Parathyroid adenoma (tissue), 2 donors: ENCODE results near the gene NPC2.

ENCODE experiments used
- H2AFZ ChIP-seq: fragments of 300-600 bp; sonication (generic); one replicate; pipeline ENCODE4 v1.7.0; 2017; ENCODE audit warnings: antibody characterized with exemption, mild to moderate bottlenecking
- H3K27ac ChIP-seq: fragments of 300-600 bp; sonication (generic); one replicate; pipeline ENCODE4 v1.7.0; 2017
- H3K27me3 ChIP-seq: fragments of 300-600 bp; sonication (generic); one replicate; pipeline ENCODE4 v1.7.0; 2017; ENCODE audit warnings: low read length; ENCODE audit not compliant: control insufficient read depth, insufficient read depth
- H3K36me3 ChIP-seq: fragments of 300-600 bp; sonication (generic); one replicate; pipeline ENCODE4 v1.7.0; 2017; ENCODE audit warnings: low read length; ENCODE audit not compliant: control insufficient read depth, insufficient read depth
- H3K4me1 ChIP-seq: fragments of 300-600 bp; sonication (generic); one replicate; pipeline ENCODE4 v1.7.0; 2017; ENCODE audit warnings: control low read depth
- H3K4me2 ChIP-seq: fragments of 300-600 bp; sonication (generic); one replicate; pipeline ENCODE4 v1.7.0; 2017; ENCODE audit warnings: low read length
- H3K4me3 ChIP-seq: fragments of 300-600 bp; sonication (generic); one replicate; pipeline ENCODE4 v1.7.0; 2017; ENCODE audit warnings: low read depth, low read length
- H3K79me2 ChIP-seq: fragments of 300-600 bp; sonication (generic); one replicate; pipeline ENCODE4 v1.7.0; 2017; ENCODE audit warnings: control low read depth
- H3K9ac ChIP-seq: fragments of 300-600 bp; sonication (generic); one replicate; pipeline ENCODE4 v1.7.0; 2017; ENCODE audit warnings: mild to moderate bottlenecking
- H3K9me3 ChIP-seq: fragments of 300-600 bp; sonication (generic); one replicate; pipeline ENCODE4 v1.7.0; 2017; ENCODE audit warnings: low read length; ENCODE audit not compliant: control insufficient read depth
- TF ChIP-seq, protein P1 (sequence below): fragments of 300-600 bp; sonication (generic); IDR thresholded peaks from one replicate; pipeline ENCODE4 v1.7.0; 2017; ENCODE audit warnings: antibody characterized with exemption, mild to moderate bottlenecking
- donor health status: primary hyperparathyroidism.

Gene NPC2

DNA sequence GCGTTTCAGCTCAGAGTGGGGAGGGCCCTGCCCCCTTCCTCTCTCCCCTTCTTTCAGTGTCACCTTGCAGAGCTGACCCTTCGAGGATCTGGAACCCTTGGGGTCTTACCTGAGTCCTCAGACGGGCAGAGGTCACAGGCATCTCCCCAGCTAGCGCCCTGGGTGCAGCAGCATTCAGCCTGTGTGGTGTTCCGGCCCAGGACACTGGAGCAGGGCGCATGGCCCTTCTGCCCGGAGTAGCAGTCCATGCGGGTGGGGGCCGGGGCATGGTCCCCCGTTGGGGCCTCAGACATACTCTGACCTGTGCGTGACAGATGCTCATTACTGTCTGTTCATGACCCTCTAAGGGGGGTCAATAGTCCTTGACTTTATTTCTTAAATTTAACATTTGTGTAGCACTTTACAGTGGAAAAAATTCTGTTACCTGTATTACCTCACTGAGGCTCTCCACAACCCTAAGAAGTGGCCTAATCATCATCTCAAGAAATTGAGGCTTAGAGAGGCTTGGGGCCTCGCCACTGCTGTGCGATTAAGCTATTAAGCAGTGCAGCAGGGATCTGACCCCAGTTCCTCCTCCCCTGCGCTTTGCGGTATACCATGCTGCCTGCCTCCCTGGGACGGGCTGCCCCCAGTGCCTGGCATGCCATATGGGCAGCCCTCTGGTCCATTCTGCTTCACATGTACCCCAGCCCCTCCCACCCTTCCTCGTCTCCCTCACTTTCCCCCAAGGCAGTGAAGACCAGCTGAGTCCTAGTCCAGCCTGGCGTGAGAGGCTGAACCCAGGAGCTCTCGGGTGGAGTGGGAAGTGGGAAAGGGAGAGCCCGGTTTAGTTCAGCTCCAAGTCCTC lies 12.0 kb upstream of the NPC2 start:
- no peak overlapping the region for H3K27ac ChIP-seq
- no peak overlapping the region for H3K9ac ChIP-seq
- H3K4me3 ChIP-seq = no peak overlapping the region
- H3K4me1 ChIP-seq = no peaks in the 10 kb centered on the region
- no peak overlapping the region for H3K4me2 ChIP-seq
- no peaks in the 10 kb centered on the region for H3K36me3 ChIP-seq
- H3K79me2 ChIP-seq = peaks cover 6% of the 10 kb centered on the region
- no peak overlapping the region for H2AFZ ChIP-seq
- TF ChIP-seq, protein P1, sequence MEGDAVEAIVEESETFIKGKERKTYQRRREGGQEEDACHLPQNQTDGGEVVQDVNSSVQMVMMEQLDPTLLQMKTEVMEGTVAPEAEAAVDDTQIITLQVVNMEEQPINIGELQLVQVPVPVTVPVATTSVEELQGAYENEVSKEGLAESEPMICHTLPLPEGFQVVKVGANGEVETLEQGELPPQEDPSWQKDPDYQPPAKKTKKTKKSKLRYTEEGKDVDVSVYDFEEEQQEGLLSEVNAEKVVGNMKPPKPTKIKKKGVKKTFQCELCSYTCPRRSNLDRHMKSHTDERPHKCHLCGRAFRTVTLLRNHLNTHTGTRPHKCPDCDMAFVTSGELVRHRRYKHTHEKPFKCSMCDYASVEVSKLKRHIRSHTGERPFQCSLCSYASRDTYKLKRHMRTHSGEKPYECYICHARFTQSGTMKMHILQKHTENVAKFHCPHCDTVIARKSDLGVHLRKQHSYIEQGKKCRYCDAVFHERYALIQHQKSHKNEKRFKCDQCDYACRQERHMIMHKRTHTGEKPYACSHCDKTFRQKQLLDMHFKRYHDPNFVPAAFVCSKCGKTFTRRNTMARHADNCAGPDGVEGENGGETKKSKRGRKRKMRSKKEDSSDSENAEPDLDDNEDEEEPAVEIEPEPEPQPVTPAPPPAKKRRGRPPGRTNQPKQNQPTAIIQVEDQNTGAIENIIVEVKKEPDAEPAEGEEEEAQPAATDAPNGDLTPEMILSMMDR = no peak
- H3K27me3 ChIP-seq = no peaks in the 10 kb centered on the region
- no peaks in the 10 kb centered on the region for H3K9me3 ChIP-seq

DNA sequence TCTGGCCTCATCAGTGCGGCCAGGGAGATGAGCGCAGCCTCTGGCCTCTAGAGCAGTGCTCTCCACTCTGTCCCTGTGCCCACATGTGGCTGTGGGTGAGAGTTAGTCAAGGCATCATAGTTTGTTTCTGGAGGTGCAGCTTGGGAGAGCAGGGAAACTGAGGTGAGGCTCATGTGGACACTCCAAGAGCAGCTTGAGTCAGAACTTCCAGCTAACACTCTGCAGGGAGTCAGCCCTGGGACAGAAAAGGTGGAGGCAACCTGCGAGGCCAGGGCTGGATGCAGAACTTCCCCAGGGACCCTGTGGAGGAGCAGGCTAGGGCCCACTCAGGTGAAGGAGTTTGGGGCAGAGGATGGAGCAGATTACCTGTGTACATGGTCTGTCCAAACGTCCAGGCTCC lies 11.3 kb upstream of the NPC2 start:
- no peaks in the 10 kb centered on the region for H3K36me3 ChIP-seq
- H3K79me2 ChIP-seq = peaks cover 6% of the 10 kb centered on the region
- H3K9ac ChIP-seq = no peak overlapping the region
- H2AFZ ChIP-seq = no peak overlapping the region
- H3K27me3 ChIP-seq = no peaks in the 10 kb centered on the region
- no peak overlapping the region for H3K4me3 ChIP-seq
- TF ChIP-seq, protein P1 = no peak
- H3K27ac ChIP-seq = no peak overlapping the region
- no peaks in the 10 kb centered on the region for H3K4me1 ChIP-seq
- no peak overlapping the region for H3K4me2 ChIP-seq
- H3K9me3 ChIP-seq = no peaks in the 10 kb centered on the region

DNA sequence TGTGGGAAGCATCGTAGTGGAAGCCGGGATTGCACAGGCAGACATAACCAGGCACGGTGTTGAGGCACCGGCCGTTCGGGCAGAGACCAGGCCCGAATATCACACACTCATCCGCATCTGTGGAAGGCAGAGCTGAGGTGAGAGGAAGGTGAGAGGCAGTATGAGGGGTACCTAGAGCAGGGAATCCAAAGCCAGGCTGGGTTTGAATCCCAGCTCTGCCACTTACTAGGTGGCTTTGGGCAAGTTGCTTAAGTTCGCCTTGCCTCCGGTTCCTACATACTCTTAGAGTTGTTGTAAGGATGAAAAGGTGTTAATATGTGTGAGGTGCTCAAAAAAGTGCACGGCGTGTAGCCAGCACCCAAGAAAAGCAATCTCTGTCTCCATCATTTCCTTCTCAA lies 10.8 kb upstream of the NPC2 start:
- H3K4me1 ChIP-seq = no peaks in the 10 kb centered on the region
- TF ChIP-seq, protein P1 = no peak
- no peaks in the 10 kb centered on the region for H3K36me3 ChIP-seq
- H3K4me2 ChIP-seq = no peak overlapping the region
- H2AFZ ChIP-seq = no peak overlapping the region
- H3K4me3 ChIP-seq = no peak overlapping the region
- no peak overlapping the region for H3K27ac ChIP-seq
- H3K9me3 ChIP-seq = no peaks in the 10 kb centered on the region
- no peak overlapping the region for H3K9ac ChIP-seq
- no peaks in the 10 kb centered on the region for H3K27me3 ChIP-seq
- peaks cover 6% of the 10 kb centered on the region for H3K79me2 ChIP-seq

DNA sequence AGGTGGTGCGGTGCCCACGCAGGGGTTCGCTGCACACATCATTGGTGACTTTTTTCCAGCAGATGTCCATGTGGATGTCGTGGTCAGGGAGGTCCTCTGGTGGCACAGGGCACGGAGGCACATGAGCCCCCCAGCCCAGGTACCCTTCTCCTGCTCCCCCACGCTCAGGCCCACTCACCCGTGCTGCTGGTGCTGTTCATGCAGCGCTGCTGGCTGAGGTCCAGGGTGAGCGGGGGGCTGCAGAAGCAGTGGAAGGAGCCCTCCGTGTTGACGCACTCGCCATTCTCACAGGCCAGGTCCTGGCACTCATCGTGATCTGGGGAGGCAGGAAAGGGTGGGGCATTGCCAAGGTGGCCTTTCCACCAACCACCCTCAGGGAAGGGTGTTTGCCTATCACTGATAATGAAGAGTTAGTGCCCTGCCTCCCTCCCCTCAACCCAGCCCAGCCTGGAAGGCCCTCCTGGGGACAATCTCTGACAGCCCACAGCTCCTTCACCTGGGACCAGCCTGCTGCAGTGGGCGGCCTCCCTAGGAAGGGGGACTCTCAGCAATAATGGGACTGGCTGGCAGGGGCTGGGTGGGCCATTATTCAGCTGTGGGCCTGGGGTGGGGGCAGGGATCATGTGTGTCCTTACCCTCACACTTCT lies 10.3 kb upstream of the NPC2 start:
- Histone ChIP-seq H2AFZ (no peak overlapping the region), H3K79me2 (peaks cover 6% of the 10 kb centered on the region), H3K27ac (no peak overlapping the region), H3K9me3 (no peaks in the 10 kb centered on the region), H3K36me3 (no peaks in the 10 kb centered on the region), H3K27me3 (no peaks in the 10 kb centered on the region), H3K4me1 (no peaks in the 10 kb centered on the region), H3K4me2 (no peak overlapping the region), H3K4me3 (no peak overlapping the region), H3K9ac (no peak overlapping the region)
- TF ChIP-seq, protein P1 = no peak
